Activated B cell treated with CpG ODN at 0.5 μM for 24 hours (primary cell): ENCODE results near the gene PMIS2. TPM values are rescaled to one million over a fixed set of nuclear protein-coding genes. Genes with fewer than 3 reads are reported as not detected.

Source experiments
- ATAC-seq: fragments of 200-7000 bp; cut with Tn5 transposase; one replicate; pipeline ENCODE4 v1.10.0; 2021; ENCODE audit warnings: low read depth, mild to moderate bottlenecking, moderate library complexity
- CTCF ChIA-PET: fragments of 350-600 bp; sonication (Branson Sonifier 250); formaldehyde crosslinking; loops from one replicate; lab custom pipeline; 2021; ENCODE audit warnings: antibody characterized with exemption; lab: Charles Lee
- POLR2A ChIA-PET: fragments of 350-600 bp; sonication (Branson Sonifier 250); formaldehyde crosslinking; loops from one replicate; lab custom pipeline; 2021; ENCODE audit warnings: antibody characterized with exemption; lab: Charles Lee
- DNase-seq: peaks from one replicate; pipeline ENCODE4 v3.0.0; 2022
- H3K27ac Mint-ChIP-seq: one replicate; pipeline ENCODE4 v1.8.0; 2020; ENCODE audit warnings: mixed read lengths
- H3K27me3 Mint-ChIP-seq: one replicate; pipeline ENCODE4 v1.8.0; 2021; ENCODE audit warnings: mixed read lengths
- H3K36me3 Mint-ChIP-seq: one replicate; pipeline ENCODE4 v1.8.0; 2021; ENCODE audit warnings: low read depth, mixed read lengths
- H3K4me1 Mint-ChIP-seq: one replicate; pipeline ENCODE4 v1.8.0; 2021; ENCODE audit warnings: mixed read lengths
- H3K4me3 Mint-ChIP-seq: one replicate; pipeline ENCODE4 v1.8.0; 2020; ENCODE audit warnings: mild to moderate bottlenecking, mixed read lengths
- H3K9me3 Mint-ChIP-seq: one replicate; pipeline ENCODE4 v1.8.0; 2020; ENCODE audit warnings: mixed read lengths
- intact Hi-C: fragments of 100-400 bp; cut with micrococcal nuclease; formaldehyde crosslinking; loops from one replicate; pipeline ENCODE4 v1.15.1; 2024
- total RNA-seq: library from RNA; stranded (reverse); gene quantifications from 2 replicates; pipeline ENCODE4 v1.2.3, GENCODE V29; 2022
- TF ChIP-seq, protein P1 (sequence below): fragments of 200-600 bp; IDR thresholded peaks from one replicate; pipeline ENCODE4 v1.8.0; 2022; ENCODE audit warnings: antibody characterized with exemption, mild to moderate bottlenecking

PMIS2 gene
- total RNA-seq, 1 donor from 2014 or later, result not detected

DNA sequence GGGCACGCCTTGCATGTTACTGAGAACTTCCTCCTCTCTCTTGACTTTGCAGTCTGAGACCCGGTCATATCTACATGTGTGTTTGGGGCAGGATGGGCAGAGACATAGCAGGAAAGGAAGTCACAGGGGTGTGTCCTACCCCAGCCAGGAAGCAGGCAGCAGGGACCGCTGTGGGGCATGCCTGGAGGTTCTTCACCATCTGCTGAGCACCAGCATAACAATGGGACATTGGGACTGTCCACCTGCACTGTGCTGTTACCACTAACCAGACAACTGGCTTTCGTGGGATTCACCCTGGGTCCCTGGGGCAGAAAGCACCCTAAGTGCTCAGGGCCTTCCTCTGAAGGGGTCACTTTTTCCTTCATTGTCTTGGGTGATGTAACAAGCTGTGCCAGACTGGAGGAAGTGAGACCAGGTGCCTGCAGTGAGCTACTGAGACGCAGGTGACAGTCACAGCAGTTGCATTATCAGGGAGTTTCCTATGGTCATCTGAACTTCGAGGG is 23.9 kb downstream of the PMIS2 start:
- Mint-ChIP-seq H3K9me3 (peaks cover 4% of the 10 kb centered on the region), H3K36me3 (peaks cover 3% of the 10 kb centered on the region), H3K27me3 (no peaks in the 10 kb centered on the region), H3K4me3 (peak overlapping the region; percentile 25), H3K4me1 (peaks cover 48% of the 10 kb centered on the region), H3K27ac (peak overlapping the region; percentile 93)
- ChIA-PET POLR2A (interaction anchor here (0.9 to 1.9 kb wide), 7 partner anchors 11 to 263 kb away, joined by 3 to 12 read pairs (median 5); partner anchors contain the start of genes COX6B1, FFAR1 and RBM42), CTCF (no interaction called here)
- ATAC-seq (peak; percentile 58), DNase-seq (peak; percentile 41)
- TF ChIP-seq, protein P1, sequence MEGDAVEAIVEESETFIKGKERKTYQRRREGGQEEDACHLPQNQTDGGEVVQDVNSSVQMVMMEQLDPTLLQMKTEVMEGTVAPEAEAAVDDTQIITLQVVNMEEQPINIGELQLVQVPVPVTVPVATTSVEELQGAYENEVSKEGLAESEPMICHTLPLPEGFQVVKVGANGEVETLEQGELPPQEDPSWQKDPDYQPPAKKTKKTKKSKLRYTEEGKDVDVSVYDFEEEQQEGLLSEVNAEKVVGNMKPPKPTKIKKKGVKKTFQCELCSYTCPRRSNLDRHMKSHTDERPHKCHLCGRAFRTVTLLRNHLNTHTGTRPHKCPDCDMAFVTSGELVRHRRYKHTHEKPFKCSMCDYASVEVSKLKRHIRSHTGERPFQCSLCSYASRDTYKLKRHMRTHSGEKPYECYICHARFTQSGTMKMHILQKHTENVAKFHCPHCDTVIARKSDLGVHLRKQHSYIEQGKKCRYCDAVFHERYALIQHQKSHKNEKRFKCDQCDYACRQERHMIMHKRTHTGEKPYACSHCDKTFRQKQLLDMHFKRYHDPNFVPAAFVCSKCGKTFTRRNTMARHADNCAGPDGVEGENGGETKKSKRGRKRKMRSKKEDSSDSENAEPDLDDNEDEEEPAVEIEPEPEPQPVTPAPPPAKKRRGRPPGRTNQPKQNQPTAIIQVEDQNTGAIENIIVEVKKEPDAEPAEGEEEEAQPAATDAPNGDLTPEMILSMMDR, result no peak
- intact Hi-C loops, result no loop called here

DNA sequence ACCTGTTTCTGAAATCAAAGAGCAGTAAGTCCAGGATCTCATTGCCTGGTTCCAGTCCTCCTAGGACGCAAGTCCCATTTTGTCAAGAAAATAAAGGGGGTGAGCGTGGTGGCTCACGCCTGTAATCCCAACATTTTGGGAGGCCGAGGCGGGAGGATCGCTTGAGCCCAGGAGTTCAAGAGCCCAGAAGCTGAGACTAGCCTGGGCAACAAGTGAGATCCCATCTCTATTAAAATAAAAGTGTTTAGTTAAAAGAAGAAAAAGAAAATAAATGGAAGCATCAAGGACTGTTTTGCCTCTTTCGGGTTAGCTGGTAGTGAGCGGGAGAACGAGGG is 26.2 kb downstream of the PMIS2 start:
- peaks cover 4% of the 10 kb centered on the region for H3K9me3 Mint-ChIP-seq
- peak overlapping the region; percentile 87 for H3K4me3 Mint-ChIP-seq
- intact Hi-C loops, result loop anchor here (1.0 to 2.0 kb wide), 4 partner anchors 16 to 133 kb away; partner anchors contain the start of genes PSENEN, TMEM147 and U2AF1L4
- ChIA-PET CTCF (interaction anchor here (0.9 to 1.0 kb wide), 3 partner anchors 31 to 102 kb away, joined by 3 to 4 read pairs (median 3); no protein-coding TSS in a partner anchor), POLR2A (interaction anchor here (1.0 to 2.0 kb wide), 9 partner anchors 10 to 161 kb away, joined by 3 to 19 read pairs (median 6); partner anchors contain the start of genes COX6B1, ETV2, IGFLR1 and RBM42)
- peak; percentile 21 for DNase-seq
- ATAC-seq, result no peak
- peak overlapping the region; percentile 93 for H3K27ac Mint-ChIP-seq
- TF ChIP-seq, protein P1, result no peak
- H3K4me1 Mint-ChIP-seq, result peaks cover 48% of the 10 kb centered on the region
- no peaks in the 10 kb centered on the region for H3K27me3 Mint-ChIP-seq
- H3K36me3 Mint-ChIP-seq, result peaks cover 12% of the 10 kb centered on the region

DNA sequence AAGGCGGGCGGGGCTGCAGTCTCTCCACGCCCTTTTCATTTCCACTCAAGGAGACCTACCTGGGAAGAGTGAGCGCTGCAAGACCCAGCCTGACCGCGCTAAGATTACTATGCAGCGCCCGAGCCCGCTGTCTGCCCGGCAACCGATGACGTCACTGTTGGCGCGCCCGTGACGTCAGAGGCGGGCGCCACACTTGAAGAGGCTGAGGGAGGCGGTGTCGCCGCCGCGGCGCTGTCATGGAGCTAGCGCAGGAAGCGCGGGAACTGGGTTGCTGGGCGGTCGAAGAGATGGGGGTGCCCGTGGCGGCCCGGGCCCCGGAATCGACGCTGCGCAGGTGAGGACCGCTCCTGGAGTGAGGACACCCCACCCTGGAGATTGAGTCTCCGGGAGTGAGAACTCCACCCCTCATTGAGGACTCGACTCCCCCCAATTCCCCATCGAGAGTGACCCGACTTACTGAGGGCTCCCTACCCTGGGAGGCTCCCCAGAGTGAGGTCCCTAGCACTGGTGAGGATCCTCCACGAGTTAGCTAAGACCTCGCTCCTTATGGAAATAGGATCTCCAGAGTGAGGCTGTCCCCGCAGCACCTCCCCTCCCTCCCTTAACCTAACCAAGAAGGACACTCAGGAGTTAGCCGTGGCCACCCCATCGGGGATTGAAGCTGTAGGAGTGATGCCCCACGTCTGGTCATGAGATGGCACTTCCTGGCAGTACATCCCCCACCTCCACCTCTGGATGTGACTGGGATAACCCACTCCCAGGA is 26.8 kb downstream of the PMIS2 start, which contains the start of gene HAUS5:
Gene HAUS5, plus strand, starts transcription at position 177 of the 763 bp plus-strand sequence. Its CDS starts 60 bp downstream, at position 237.
- ChIA-PET POLR2A (interaction anchor here (0.6 to 2.0 kb wide), 13 partner anchors 10 to 374 kb away, joined by 3 to 19 read pairs (median 6); partner anchors contain the start of genes COX6B1, ETV2, IGFLR1 and RBM42), CTCF (interaction anchor here (0.9 to 1.2 kb wide), 4 partner anchors 30 to 102 kb away, joined by 3 to 4 read pairs (median 3); no protein-coding TSS in a partner anchor)
- intact Hi-C loops, result loop anchor here (1.0 to 2.0 kb wide), 4 partner anchors 16 to 132 kb away; partner anchors contain the start of genes PSENEN, TMEM147 and U2AF1L4
- TF ChIP-seq, protein P1, result no peak
- DNase-seq (peak; percentile 99), ATAC-seq (peak; percentile 78)
- peaks cover 16% of the 10 kb centered on the region for H3K36me3 Mint-ChIP-seq
- peaks cover 48% of the 10 kb centered on the region for H3K4me1 Mint-ChIP-seq
- peaks cover 2% of the 10 kb centered on the region for H3K9me3 Mint-ChIP-seq
- H3K27me3 Mint-ChIP-seq, result no peaks in the 10 kb centered on the region
- peak within 1 kb of the TSS; percentile 87 for H3K4me3 Mint-ChIP-seq
- H3K27ac Mint-ChIP-seq, result peak within 1 kb of the TSS; percentile 93

DNA sequence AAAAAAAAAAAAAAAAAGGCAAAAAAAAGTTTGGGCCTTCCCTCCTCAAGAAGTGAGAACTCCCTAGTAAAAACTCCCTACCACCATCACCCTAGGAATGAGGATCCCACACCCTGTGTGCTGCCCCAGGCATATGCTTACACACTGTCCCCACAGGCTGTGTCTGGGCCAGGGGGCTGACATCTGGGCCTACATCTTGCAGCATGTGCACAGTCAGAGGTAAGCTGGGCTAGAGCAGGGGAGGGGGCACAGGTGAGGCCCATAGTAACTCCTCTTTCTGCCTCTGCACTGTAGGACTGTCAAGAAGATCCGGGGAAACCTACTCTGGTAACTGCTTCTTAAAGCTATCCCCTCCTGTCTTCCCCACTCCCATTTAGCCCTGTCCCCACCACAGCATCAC is 27.6 kb downstream of the PMIS2 start:
- peaks cover 43% of the 10 kb centered on the region for H3K4me1 Mint-ChIP-seq
- intact Hi-C loops, result loop anchor here (2.0 kb wide), 1 partner anchor 131 kb away; the partner anchor contains the start of genes PSENEN and U2AF1L4
- peaks cover 20% of the 10 kb centered on the region for H3K36me3 Mint-ChIP-seq
- TF ChIP-seq, protein P1, result no peak
- H3K27ac Mint-ChIP-seq, result no peak overlapping the region
- DNase-seq (no peak), ATAC-seq (no peak)
- no peaks in the 10 kb centered on the region for H3K9me3 Mint-ChIP-seq
- CTCF ChIA-PET, result interaction anchor here (1.2 kb wide), 1 partner anchor 65 kb away, joined by 3 read pairs; no protein-coding TSS in a partner anchor
- POLR2A ChIA-PET, result interaction anchor here (0.7 to 2.0 kb wide), 4 partner anchors 30 to 129 kb away, joined by 5 to 19 read pairs (median 7); partner anchors contain the start of gene IGFLR1
- H3K4me3 Mint-ChIP-seq, result peak overlapping the region; percentile 87
- H3K27me3 Mint-ChIP-seq, result no peaks in the 10 kb centered on the region
